GM21786 (cell line): ENCODE measurements around the gene DDX17.

Experiments
- ATAC-seq: cut with Tn5 transposase; IDR thresholded peaks from one replicate; pipeline ENCODE4 v1.9.1; 2021; ENCODE audit not compliant: unreplicated experiment

Gene DDX17

GRCh38 chr22:38467904-38468442, 38.1 kb downstream of the DDX17 start, which contains the start of gene KDELR3:
Gene KDELR3, plus strand, starts transcription at chr22:38468096. Its CDS starts 138 bp downstream, at chr22:38468234.
- ATAC-seq: no peak

- ATAC-seq: no peak
Observed at GRCh38 chr22:38467438-38467903, 38.6 kb downstream of the DDX17 start.

GRCh38 chr22:38465673-38466490, 40.2 kb downstream of the DDX17 start:
- no peak for ATAC-seq

GRCh38 chr22:38464992-38465672, 41.0 kb downstream of the DDX17 start:
- ATAC-seq: no peak

- no peak for ATAC-seq
Observed at GRCh38 chr22:38462960-38463784, 42.9 kb downstream of the DDX17 start.

- ATAC-seq: no peak
Observed at GRCh38 chr22:38461414-38462081, 44.6 kb downstream of the DDX17 start.

- no peak for ATAC-seq
Observed at GRCh38 chr22:38461057-38461413, 45.1 kb downstream of the DDX17 start.

- ATAC-seq: no peak
Observed at GRCh38 chr22:38460426-38460840, 45.7 kb downstream of the DDX17 start.

- ATAC-seq: no peak
Observed at GRCh38 chr22:38456841-38457699, 49.0 kb downstream of the DDX17 start.

GRCh38 chr22:38456272-38456835, 49.8 kb downstream of the DDX17 start:
- ATAC-seq: no peak

- ATAC-seq: no peak
Observed at GRCh38 chr22:38455530-38456271, 50.4 kb downstream of the DDX17 start.

GRCh38 chr22:38455076-38455529, 51.0 kb downstream of the DDX17 start, which contains the start of gene KCNJ4:
Gene KCNJ4, minus strand, starts transcription at chr22:38455199. Its CDS starts 27,067 bp downstream, at chr22:38428132.
- no peak for ATAC-seq

- no peak for ATAC-seq
Observed at GRCh38 chr22:38454353-38455075, 51.6 kb downstream of the DDX17 start.

GRCh38 chr22:38453996-38454352, 52.1 kb downstream of the DDX17 start:
- ATAC-seq: no peak

- ATAC-seq: no peak
Observed at GRCh38 chr22:38453066-38453672, 52.9 kb downstream of the DDX17 start.

- ATAC-seq: no peak
Observed at GRCh38 chr22:38452373-38453065, 53.6 kb downstream of the DDX17 start.

GRCh38 chr22:38451864-38452263, 54.2 kb downstream of the DDX17 start:
- no peak for ATAC-seq
